Gastroesophageal sphincter (tissue), 4 donors: ENCODE data around the gene HLCS. TPM values are rescaled to one million over a fixed set of nuclear protein-coding genes. Genes with fewer than 3 reads are reported as not detected.

Experiments used
- ATAC-seq: fragments of 150-250 bp; one replicate; pipeline ENCODE4 v1.9.1; 2016; ENCODE audit warnings: mild to moderate bottlenecking, moderate library complexity
- H3K27ac ChIP-seq, 4 donors: fragments of 200-600 bp; sonication (generic) in 3 of 4; 1 replicate in 3 of 4; 2 replicates in 1 of 4; pipeline ENCODE4 v1.5.1; 2016 to 2019
- H3K27me3 ChIP-seq: fragments of 200-600 bp; sonication (generic); one replicate; pipeline ENCODE4 v1.5.1; 2019
- H3K36me3 ChIP-seq, 2 donors: fragments of 200-600 bp; sonication (generic); one replicate each; pipeline ENCODE4 v1.5.1; 2019; ENCODE audit warnings: control low read depth in 1 of 2
- H3K4me1 ChIP-seq, 3 donors: fragments of 200-600 bp; sonication (generic); 1 replicate in 2 of 3; 2 replicates in 1 of 3; pipeline ENCODE4 v1.5.1; 2016 to 2019; ENCODE audit warnings: control low read depth in 2 of 3
- H3K4me3 ChIP-seq, 2 donors: fragments of 200-600 bp; sonication (generic); one replicate each; pipeline ENCODE4 v1.5.1; 2019; ENCODE audit warnings: mild to moderate bottlenecking in 1 of 2, moderate library complexity in 1 of 2
- H3K9me3 ChIP-seq, 3 donors: fragments of 200-600 bp; sonication (generic); one replicate each; pipeline ENCODE4 v1.5.1; 2017 to 2019; ENCODE audit warnings: control low read depth in 2 of 3
- EP300 ChIP-seq: sonication (generic); formaldehyde crosslinking; IDR thresholded peaks from one replicate; pipeline ENCODE4 v1.6.1; 2017; ENCODE audit warnings: antibody characterized with exemption, mild to moderate bottlenecking
- POLR2A ChIP-seq, 2 donors: fragments of 450-650 bp; IDR thresholded peaks; one replicate each; pipeline ENCODE4 v1.6.1; 2017; ENCODE audit warnings: antibody characterized with exemption in 2 of 2, mild to moderate bottlenecking in 2 of 2, moderate library complexity in 1 of 2
- POLR2AphosphoS5 ChIP-seq: sonication (generic); formaldehyde crosslinking; IDR thresholded peaks from one replicate; pipeline ENCODE4 v1.6.1; 2017; ENCODE audit warnings: antibody characterized with exemption
- WGBS, 2 donors: methylation state at CpG; one replicate each; pipeline ENCODE4 v1.1.5; 2018; ENCODE audit warnings: low coverage in 1 of 2; 5-methylcytosine and 5-hydroxymethylcytosine counted together
- total RNA-seq, 4 donors: library from RNA; depleted of rRNA; stranded (reverse); fragments of >200 nt; gene quantifications; one replicate each; pipeline ENCODE4 v1.1.0, GENCODE V29; 2016
- TF ChIP-seq, protein P1 (sequence below), 4 experiments: fragments of 200-600 bp in 2 of 4; fragments of 450-650 bp in 2 of 4; sonication (generic) in 1 of 4; IDR thresholded peaks; one replicate each; pipeline ENCODE4 v1.5.1; 2017 to 2019; ENCODE audit warnings: antibody characterized with exemption in 4 of 4, mild to moderate bottlenecking in 2 of 4, moderate library complexity in 2 of 4

Gene HLCS
- total RNA-seq, 4 donors from 2014 or later = 14.4 to 33.3 (median 24.9) TPM

DNA sequence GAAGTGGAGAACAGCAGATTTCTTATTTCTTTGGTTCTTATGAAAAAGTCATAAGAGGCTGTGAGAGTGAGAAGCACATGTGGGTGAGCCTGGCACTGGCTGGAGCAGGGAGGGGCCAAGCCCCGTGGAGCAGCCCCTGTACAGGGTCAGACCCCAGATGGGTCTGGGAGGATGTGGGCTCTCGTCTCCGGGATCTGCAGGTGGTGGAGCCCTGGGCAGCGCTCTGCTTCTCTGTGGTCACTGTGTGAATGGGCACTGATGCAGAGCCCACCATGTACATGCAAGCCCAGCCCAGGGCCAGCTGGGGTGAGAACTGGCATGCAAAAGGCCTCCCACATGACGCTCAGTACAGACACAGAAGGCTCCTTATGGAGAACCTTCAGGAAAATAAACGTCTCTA, 200.0 kb downstream of the HLCS start:
- Histone ChIP-seq H3K4me3 (no peak overlapping the region), H3K9me3 (no peaks in the 10 kb centered on the region), H3K27me3 (no peaks in the 10 kb centered on the region), H3K36me3 (peaks cover 0 to 28% of the 10 kb centered on the region in 2 donors), H3K27ac (no peak overlapping the region), H3K4me1 (no peaks in the 10 kb centered on the region)
- TF ChIP-seq, protein P1, sequence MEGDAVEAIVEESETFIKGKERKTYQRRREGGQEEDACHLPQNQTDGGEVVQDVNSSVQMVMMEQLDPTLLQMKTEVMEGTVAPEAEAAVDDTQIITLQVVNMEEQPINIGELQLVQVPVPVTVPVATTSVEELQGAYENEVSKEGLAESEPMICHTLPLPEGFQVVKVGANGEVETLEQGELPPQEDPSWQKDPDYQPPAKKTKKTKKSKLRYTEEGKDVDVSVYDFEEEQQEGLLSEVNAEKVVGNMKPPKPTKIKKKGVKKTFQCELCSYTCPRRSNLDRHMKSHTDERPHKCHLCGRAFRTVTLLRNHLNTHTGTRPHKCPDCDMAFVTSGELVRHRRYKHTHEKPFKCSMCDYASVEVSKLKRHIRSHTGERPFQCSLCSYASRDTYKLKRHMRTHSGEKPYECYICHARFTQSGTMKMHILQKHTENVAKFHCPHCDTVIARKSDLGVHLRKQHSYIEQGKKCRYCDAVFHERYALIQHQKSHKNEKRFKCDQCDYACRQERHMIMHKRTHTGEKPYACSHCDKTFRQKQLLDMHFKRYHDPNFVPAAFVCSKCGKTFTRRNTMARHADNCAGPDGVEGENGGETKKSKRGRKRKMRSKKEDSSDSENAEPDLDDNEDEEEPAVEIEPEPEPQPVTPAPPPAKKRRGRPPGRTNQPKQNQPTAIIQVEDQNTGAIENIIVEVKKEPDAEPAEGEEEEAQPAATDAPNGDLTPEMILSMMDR (IDR thresholded peaks at IDR 0.05) = no peak
- ATAC-seq = no peak
- 92 to 93% methylated on average over 4 to 5 of the region's 6 CpGs for WGBS, 2 donors

GRCh38 chr21:36765229-36765628, 201.2 kb downstream of the HLCS start:
- Histone ChIP-seq H3K4me3 (no peak overlapping the region), H3K27ac (no peak overlapping the region), H3K4me1 (no peaks in the 10 kb centered on the region), H3K36me3 (peaks cover 0 to 38% of the 10 kb centered on the region in 2 donors), H3K9me3 (no peaks in the 10 kb centered on the region), H3K27me3 (no peaks in the 10 kb centered on the region)
- no peak for ATAC-seq
- 88 to 97% methylated on average over 4 of the region's 4 CpGs for WGBS, 2 donors
- no peak for TF ChIP-seq POLR2AphosphoS5
- no peak for TF ChIP-seq POLR2A (IDR thresholded peaks at IDR 0.05)
- TF ChIP-seq, protein P1 (IDR thresholded peaks at IDR 0.05) = no peak
- no peak for TF ChIP-seq EP300

- ATAC-seq = no peak
- 83 to 92% methylated on average over 2 of the region's 6 CpGs for WGBS, 2 donors
- Histone ChIP-seq H3K36me3 (peaks cover 0 to 57% of the 10 kb centered on the region in 2 donors), H3K27ac (no peak overlapping the region), H3K27me3 (no peaks in the 10 kb centered on the region), H3K4me1 (no peaks in the 10 kb centered on the region), H3K9me3 (no peaks in the 10 kb centered on the region), H3K4me3 (no peak overlapping the region)
- TF ChIP-seq POLR2A (IDR thresholded peaks at IDR 0.05) = no peak
- TF ChIP-seq, protein P1 (IDR thresholded peaks at IDR 0.05) = no peak
- TF ChIP-seq POLR2AphosphoS5 = no peak
- no peak for TF ChIP-seq EP300
Observed at GRCh38 chr21:36763305-36763704, 203.2 kb downstream of the HLCS start.

DNA sequence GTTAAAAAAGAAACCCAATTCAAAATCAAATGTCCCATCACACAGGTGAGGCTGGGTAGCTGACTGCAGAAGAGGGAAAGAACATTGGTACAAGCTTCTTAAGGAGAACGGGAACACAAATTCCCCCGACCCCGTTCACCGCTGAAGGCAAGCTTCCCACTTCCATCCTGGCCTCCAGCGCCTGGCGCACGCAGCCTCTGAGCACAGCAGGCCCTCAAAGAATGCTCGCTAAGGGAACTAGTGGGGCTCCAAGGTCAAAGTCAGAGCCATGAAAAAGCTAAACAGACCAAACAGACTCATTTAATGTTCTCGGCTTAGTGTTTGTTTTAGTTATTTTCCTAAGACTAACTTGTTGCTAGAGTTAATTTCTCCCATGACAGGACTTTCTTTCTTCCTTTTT, 203.8 kb downstream of the HLCS start:
- Histone ChIP-seq H3K27me3 (no peaks in the 10 kb centered on the region), H3K4me3 (no peak overlapping the region), H3K9me3 (no peaks in the 10 kb centered on the region), H3K27ac (no peak overlapping the region), H3K4me1 (no peaks in the 10 kb centered on the region), H3K36me3 (peaks cover 0 to 64% of the 10 kb centered on the region in 2 donors)
- 87 to 98% methylated on average over 7 to 9 of the region's 9 CpGs for WGBS, 2 donors
- TF ChIP-seq EP300 (no peak), POLR2A (IDR thresholded peaks at IDR 0.05) (no peak), POLR2AphosphoS5 (no peak)
- TF ChIP-seq, protein P1 (IDR thresholded peaks at IDR 0.05) = no peak
- no peak for ATAC-seq

- Histone ChIP-seq H3K4me3 (no peak overlapping the region), H3K4me1 (no peaks in the 10 kb centered on the region), H3K27ac (no peak overlapping the region), H3K27me3 (no peaks in the 10 kb centered on the region), H3K9me3 (no peaks in the 10 kb centered on the region), H3K36me3 (peaks cover 0 to 74% of the 10 kb centered on the region in 2 donors)
- TF ChIP-seq EP300 = no peak
- TF ChIP-seq POLR2AphosphoS5 = no peak
- ATAC-seq = no peak
- 88 to 100% methylated on average over 3 to 4 of the region's 11 CpGs for WGBS, 2 donors
Observed at GRCh38 chr21:36761685-36762084, 204.8 kb downstream of the HLCS start.
